HepG2 (cell line): ENCODE results near the gene GPAM. TPM values are rescaled to one million over a fixed set of nuclear protein-coding genes. Genes with fewer than 3 reads are reported as not detected.

Experiments used
- ATAC-seq: fragments of 200-7000 bp; cut with Tn5 transposase; 3 replicates; pipeline ENCODE4 v1.9.1; 2020; ENCODE audit warnings: mild to moderate bottlenecking, moderate library complexity
- BruUV-seq: library from RNA; stranded (reverse); fragments of 400-500 nt; replicated peaks from 2 replicates; lab custom pipeline; 2021; lab: Mats Ljungman, UMichigan
- CTCF ChIA-PET: fragments of 300-600 bp; formaldehyde crosslinking; extraction: SDS; loops from one replicate; lab custom pipeline; 2021; ENCODE audit warnings: low total read pairs, inconsistent platforms, low intra/inter-chr PET ratio; lab: Yijun Ruan, JAX
- POLR2A ChIA-PET: fragments of 350-600 bp; sonication (Branson Sonifier 250); formaldehyde crosslinking; loops from one replicate; lab custom pipeline; 2020; ENCODE audit warnings: antibody characterized with exemption, inconsistent platforms; lab: Yijun Ruan, JAX
- DNase-seq: peaks from one replicate; pipeline ENCODE4 v3.0.0-alpha.2; 2015; ENCODE audit warnings: low spot score
- FAIRE-seq: peaks from 3 replicates; lab custom pipeline; 2011; peaks lifted over from hg19 to GRCh38; lab: Jason Lieb, UNC
- H2AFZ ChIP-seq: one replicate; pipeline ENCODE4 v1.6.1; 2011; ENCODE audit warnings: low read length, inconsistent platforms
- H3K27ac ChIP-seq: fragments of 300-600 bp; 3 replicates; pipeline ENCODE4 v1.8.0; 2011; ENCODE audit warnings: mixed run types, mild to moderate bottlenecking, mixed read lengths, low read length, inconsistent platforms; ENCODE audit not compliant: insufficient read depth; ENCODE audit errors: extremely low read length
- H3K27me3 ChIP-seq, 2 experiments: fragments of 200-600 bp in 1 of 2; 2 replicates in 1 of 2; 3 replicates in 1 of 2; pipeline versions ENCODE4 v1.6.0 to v1.8.0; 2011; ENCODE audit warnings: low read length in 2 of 2, mild to moderate bottlenecking in 2 of 2, moderate library complexity in 2 of 2, inconsistent platforms in 1 of 2; ENCODE audit not compliant: insufficient read depth in 2 of 2, control insufficient read depth in 1 of 2
- H3K36me3 ChIP-seq, 2 experiments: fragments of 200-600 bp in 1 of 2; replicated peaks in 1 of 2; 2 replicates in 1 of 2; 3 replicates in 1 of 2; pipeline versions ENCODE4 v1.5.1 to v1.8.0; 2011; ENCODE audit warnings: low read length in 2 of 2, inconsistent platforms in 1 of 2; ENCODE audit not compliant: insufficient read depth in 2 of 2, control insufficient read depth in 1 of 2
- H3K4me1 ChIP-seq: 2 replicates; pipeline ENCODE4 v1.5.1; 2012; ENCODE audit warnings: low read length, inconsistent platforms; ENCODE audit not compliant: insufficient read depth
- H3K4me2 ChIP-seq: 2 replicates; pipeline ENCODE4 v1.6.0; 2011; ENCODE audit warnings: low read depth, low read length, inconsistent platforms
- H3K4me3 ChIP-seq, 3 experiments: fragments of 200-600 bp in 1 of 3; sonication (generic), shearing (Covaris generic) in 1 of 3; replicated peaks in 1 of 3; 2 replicates each; pipeline ENCODE4 v1.5.1; 2011 to 2016; ENCODE audit warnings: low read length in 3 of 3, inconsistent platforms in 2 of 3, low read depth in 2 of 3, mild to moderate bottlenecking in 2 of 3, control low read depth in 1 of 3, mixed read lengths in 1 of 3; ENCODE audit not compliant: insufficient read depth in 1 of 3
- H3K79me2 ChIP-seq: one replicate; pipeline ENCODE4 v1.6.1; 2011; ENCODE audit warnings: low read length, inconsistent platforms; ENCODE audit not compliant: insufficient read depth
- H3K9ac ChIP-seq: 2 replicates; pipeline ENCODE4 v1.6.0; 2011; ENCODE audit warnings: mild to moderate bottlenecking, low read depth, low read length, inconsistent platforms; ENCODE audit not compliant: insufficient read depth
- H3K9me3 ChIP-seq: 2 replicates; pipeline ENCODE4 v1.5.1; 2012; ENCODE audit warnings: mild to moderate bottlenecking, low read length
- H4K20me1 ChIP-seq: 2 replicates; pipeline ENCODE4 v1.6.0; 2011; ENCODE audit warnings: inconsistent platforms, mild to moderate bottlenecking, low read length, moderate library complexity; ENCODE audit not compliant: insufficient read depth
- ZNF317 ChIP-seq: sonication (generic); formaldehyde crosslinking; IDR thresholded peaks from 2 replicates; pipeline ENCODE4 v1.5.0; 2020; ENCODE audit warnings: mild to moderate bottlenecking, missing genetic modification reagents
- ZNF543 ChIP-seq: sonication (generic); formaldehyde crosslinking; IDR thresholded peaks from 2 replicates; pipeline ENCODE4 v1.4.0; 2020; ENCODE audit warnings: mild to moderate bottlenecking, missing genetic modification reagents
- ZNF614 ChIP-seq: IDR thresholded peaks from 2 replicates; pipeline ENCODE4 v1.6.1; 2018; ENCODE audit warnings: missing biosample characterization, missing genetic modification reagents, inconsistent platforms, borderline replicate concordance
- WGBS: methylation state at CpG from one replicate; pipeline ENCODE4 v1.1.6; 2017; ENCODE audit warnings: low lambda C conversion rate; 5-methylcytosine and 5-hydroxymethylcytosine counted together
- in situ Hi-C: cut with HindIII; loops from 2 replicates; pipeline ENCODE4 v1.10.0; 2017; ENCODE audit warnings: low pct_unique_long_range_greater_than_20kb; ENCODE audit not compliant: extremely low pct_ligation_motif_present
- intact Hi-C: fragments of 100-400 bp; cut with micrococcal nuclease; formaldehyde crosslinking; loops from one replicate; pipeline ENCODE4 v1.10.0; 2022; ENCODE audit not compliant: unreplicated experiment
- polyA plus RNA-seq, 8 experiments: library from polyadenylated mRNA; depleted of rRNA in 3 of 8; stranded (reverse) in 7 of 8; unstranded in 1 of 8; fragments of >200 nt; fragmentation: Illumina TruSeq in 4 of 8; extraction: Trizol in 4 of 8; gene quantifications; 2 replicates each; pipeline versions ENCODE4 v1.2.1 to v1.2.3, GENCODE V29; 2011 to 2016; ENCODE audit warnings: low read depth in 4 of 8, missing spikeins in 1 of 8, mixed read lengths in 1 of 8; ENCODE audit not compliant: insufficient read depth in 1 of 8
- total RNA-seq, 5 experiments: library from RNA; depleted of rRNA; stranded (reverse); fragments of >200 nt; fragmentation: Illumina TruSeq; extraction: Trizol; gene quantifications; 2 replicates each; pipeline ENCODE4 v1.2.3, GENCODE V29; 2016; ENCODE audit warnings: low read depth in 1 of 5
- TF ChIP-seq, protein P1 (sequence below): sonication (generic); formaldehyde crosslinking; IDR thresholded peaks from 2 replicates; pipeline ENCODE4 v1.5.0; 2020; ENCODE audit warnings: missing genetic modification reagents

Gene GPAM
- total and polyA plus RNA-seq, 2 of the 13 experiments (the other 11 are each of a cell fraction or from before 2014, with no cell fraction given), result 36.8 to 140 TPM

DNA sequence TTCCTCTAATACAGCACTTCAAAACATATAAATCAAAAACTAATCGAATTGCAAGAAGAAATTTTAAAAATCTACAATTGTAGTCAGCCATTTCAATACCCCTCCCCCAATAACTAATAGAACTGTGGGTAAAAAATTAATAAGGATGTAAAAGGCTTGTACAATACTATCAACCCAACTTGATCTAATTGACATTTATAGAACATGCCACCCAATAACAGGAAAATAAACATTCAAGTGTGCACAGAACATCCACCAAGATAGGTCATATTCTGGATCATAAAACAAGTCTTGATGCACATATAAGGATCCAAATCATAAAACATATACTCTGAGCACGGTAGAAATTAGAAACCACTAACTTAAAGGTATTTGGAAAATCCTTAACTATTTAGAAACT is 4.0 kb upstream of the GPAM start:
- 97% methylated on average over 2 of the region's 2 CpGs for WGBS
- H3K4me1 ChIP-seq, result peaks cover 31% of the 10 kb centered on the region

DNA sequence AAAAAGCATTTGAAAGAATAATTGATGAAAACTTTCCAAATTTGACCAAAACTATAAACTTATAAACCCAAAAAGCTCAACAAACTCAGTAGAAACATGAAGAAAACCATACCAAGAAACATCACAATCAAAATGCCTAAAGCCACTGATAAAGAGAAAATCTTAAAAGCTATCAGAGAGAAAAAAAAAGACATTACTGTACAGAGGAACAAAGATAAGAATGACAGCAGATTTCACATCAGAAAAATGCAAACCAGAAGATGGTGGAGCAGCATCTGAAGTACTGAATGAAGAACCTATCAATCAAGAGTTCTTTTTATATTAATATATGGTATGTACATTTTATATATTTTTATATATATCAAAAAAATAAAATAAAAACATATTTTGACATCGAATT is 2.4 kb upstream of the GPAM start:
- no peaks in the 10 kb centered on the region for H4K20me1 ChIP-seq
- TF ChIP-seq, protein P1, sequence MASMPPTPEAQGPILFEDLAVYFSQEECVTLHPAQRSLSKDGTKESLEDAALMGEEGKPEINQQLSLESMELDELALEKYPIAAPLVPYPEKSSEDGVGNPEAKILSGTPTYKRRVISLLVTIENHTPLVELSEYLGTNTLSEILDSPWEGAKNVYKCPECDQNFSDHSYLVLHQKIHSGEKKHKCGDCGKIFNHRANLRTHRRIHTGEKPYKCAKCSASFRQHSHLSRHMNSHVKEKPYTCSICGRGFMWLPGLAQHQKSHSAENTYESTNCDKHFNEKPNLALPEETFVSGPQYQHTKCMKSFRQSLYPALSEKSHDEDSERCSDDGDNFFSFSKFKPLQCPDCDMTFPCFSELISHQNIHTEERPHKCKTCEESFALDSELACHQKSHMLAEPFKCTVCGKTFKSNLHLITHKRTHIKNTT, result no peak
- TF ChIP-seq ZNF317 (CRISPR knock-in tag), result peak; percentile 98
- WGBS, result 100% methylated on average over 1 of the region's 1 CpG
- peaks cover 13 to 78% of the 10 kb centered on the region in 2 experiments for H3K36me3 ChIP-seq
- DNase-seq, result no peak
- in situ Hi-C loops, result no loop called here
- no peak overlapping the region for H2AFZ ChIP-seq
- ChIA-PET POLR2A (no interaction called here), CTCF (no interaction called here)
- H3K27ac ChIP-seq, result no peak overlapping the region
- no peak overlapping the region for H3K4me2 ChIP-seq
- H3K4me1 ChIP-seq, result peaks cover 29% of the 10 kb centered on the region
- no peak overlapping the region for H3K4me3 ChIP-seq
- H3K79me2 ChIP-seq, result peaks cover 85% of the 10 kb centered on the region
- H3K9ac ChIP-seq, result no peak overlapping the region
- no TSS peak for BruUV-seq
- FAIRE-seq, result no peak
- no peaks in the 10 kb centered on the region for H3K27me3 ChIP-seq
- ATAC-seq, result no peak
- intact Hi-C loops, result no loop called here
- peaks cover 21% of the 10 kb centered on the region for H3K9me3 ChIP-seq

More for the DNA sequence above, 4.0 kb upstream of the GPAM start:
- intact Hi-C loops, result no loop called here
- TF ChIP-seq ZNF614 (CRISPR knock-in tag), result peak; percentile 100
- TF ChIP-seq ZNF543 (CRISPR knock-in tag), result no peak
- peaks cover 91% of the 10 kb centered on the region for H3K79me2 ChIP-seq
- ATAC-seq, result no peak
- no peak overlapping the region for H2AFZ ChIP-seq
- no peak overlapping the region for H3K4me3 ChIP-seq
- ChIA-PET POLR2A (no interaction called here), CTCF (no interaction called here)
- no TSS peak for BruUV-seq
- in situ Hi-C loops, result no loop called here
- no peak overlapping the region for H3K9ac ChIP-seq
- H3K36me3 ChIP-seq, result peaks cover 22 to 81% of the 10 kb centered on the region in 2 experiments
- no peak for DNase-seq
- H4K20me1 ChIP-seq, result no peaks in the 10 kb centered on the region
- no peak overlapping the region for H3K27ac ChIP-seq
- FAIRE-seq, result peak; percentile 36
- no peak overlapping the region for H3K4me2 ChIP-seq
- H3K9me3 ChIP-seq, result peaks cover 21% of the 10 kb centered on the region
- H3K27me3 ChIP-seq, result no peaks in the 10 kb centered on the region
